HG03045 (cell line): ENCODE data around the gene PRPF40A.

Experiments
- ATAC-seq: cut with Tn5 transposase; IDR thresholded peaks from one replicate; pipeline ENCODE4 v1.9.1; 2021; ENCODE audit warnings: mild to moderate bottlenecking, moderate library complexity; ENCODE audit not compliant: unreplicated experiment

Gene PRPF40A

DNA sequence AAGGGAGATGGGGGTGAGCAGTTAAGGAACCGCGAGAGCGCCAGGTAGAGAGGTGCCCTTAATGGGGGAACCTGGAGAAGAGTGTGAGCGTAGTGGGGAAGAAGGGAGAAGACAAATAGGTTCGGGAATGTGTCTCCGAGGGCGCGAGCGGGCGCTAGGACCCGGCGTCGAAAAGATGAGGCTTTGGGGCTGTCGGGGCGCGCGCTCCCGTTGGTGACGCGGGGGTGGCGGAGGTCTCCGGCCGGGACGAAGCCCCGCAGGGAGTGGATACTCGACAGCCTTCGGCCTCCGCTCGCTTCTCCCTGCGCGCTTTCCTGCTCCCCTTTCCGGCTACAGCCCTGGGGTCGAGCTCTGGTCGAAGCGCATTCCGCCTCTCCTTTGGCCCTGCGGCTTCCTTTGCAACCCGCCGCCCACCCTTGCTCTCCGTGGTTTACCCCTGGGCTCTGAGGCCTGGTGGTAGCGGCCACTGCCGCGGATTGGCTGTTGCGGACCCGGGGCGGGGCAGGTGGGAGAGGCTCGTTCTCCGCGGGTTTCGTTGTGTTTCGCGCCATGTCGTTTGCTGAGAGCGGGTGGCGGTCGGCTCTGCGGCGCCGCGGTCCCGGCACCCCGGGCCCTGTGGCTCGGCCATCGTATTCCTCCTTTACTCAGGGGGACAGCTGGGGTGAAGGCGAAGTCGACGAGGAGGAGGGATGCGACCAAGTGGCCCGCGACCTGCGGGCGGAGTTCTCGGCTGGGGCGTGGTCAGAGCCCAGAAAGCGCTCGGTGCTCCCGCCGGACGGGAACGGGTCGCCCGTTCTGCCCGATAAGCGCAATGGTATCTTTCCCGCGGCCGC lies 1.0 kb upstream of the PRPF40A start, which contains the start of gene ARL6IP6:
TSS of gene ARL6IP6 (plus strand) at position 545 of the 833 bp plus-strand sequence. CDS start at position 550, 5 bp downstream.
- peak; percentile 72 for ATAC-seq

GRCh38 chr2:152716805-152717227 lies 445 bp downstream of the PRPF40A start:
- no peak for ATAC-seq

DNA sequence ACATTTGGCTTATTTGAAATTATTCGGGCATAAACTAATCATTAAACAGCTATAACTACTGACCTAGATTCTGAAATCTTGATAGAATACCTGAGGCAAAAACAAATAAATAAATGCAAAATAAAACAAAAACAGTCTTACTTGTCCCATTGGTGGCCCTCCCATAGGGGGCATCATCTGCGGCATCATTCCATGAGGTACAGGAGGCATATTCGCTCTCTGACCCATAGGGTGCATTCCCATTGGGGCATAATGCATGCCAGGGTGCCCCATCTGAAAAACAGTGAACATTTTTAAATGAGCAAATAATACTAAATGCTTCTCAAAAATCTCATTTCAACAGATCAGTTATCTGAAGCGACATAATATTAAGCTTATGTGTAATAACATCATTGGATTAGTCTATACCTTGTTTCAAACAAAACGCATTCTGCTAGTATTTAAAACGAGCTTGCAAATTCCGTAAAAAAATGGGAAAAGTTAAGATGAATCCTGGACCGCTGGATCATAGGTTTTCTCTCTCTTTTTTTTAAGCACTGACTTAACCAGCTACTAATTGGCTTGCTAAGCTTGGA lies 1.3 kb downstream of the PRPF40A start:
- ATAC-seq = no peak

DNA sequence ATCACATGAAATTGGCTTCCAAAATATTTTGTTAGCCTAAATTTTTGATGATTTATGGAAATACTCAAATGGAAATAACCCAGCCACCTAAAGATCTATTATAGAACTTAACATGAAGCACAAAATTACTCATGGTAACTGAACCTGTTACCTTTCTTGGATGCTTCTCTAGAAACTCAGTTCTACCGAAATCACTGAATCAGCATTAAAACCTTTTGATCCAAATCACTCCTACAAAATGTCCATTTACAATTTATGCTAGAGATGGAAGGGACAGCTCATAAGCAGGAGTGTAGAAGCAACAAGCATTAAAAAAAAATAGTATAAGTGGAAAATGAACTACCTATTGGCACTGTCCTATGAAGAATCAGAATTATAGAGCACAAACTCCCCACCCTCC lies 2.1 kb downstream of the PRPF40A start:
- ATAC-seq = no peak

DNA sequence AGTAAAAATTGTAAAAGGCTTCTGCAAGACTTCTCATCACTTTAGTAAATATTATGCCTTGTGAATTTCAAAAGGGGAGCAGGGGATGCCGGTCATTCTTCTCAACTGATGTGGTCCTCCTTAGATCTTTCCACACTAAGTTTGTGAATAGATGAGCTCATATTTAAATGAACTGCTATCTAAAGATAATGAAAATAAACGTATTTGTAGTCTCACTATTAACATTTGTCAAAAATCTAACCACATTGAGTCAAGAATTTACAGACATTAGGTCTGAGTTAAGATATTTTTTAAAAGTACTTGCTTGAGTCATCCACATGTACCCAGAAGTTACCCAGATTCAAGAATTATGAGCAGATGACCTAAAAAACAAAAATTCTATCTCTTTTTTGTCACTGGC lies 6.5 kb downstream of the PRPF40A start:
- no peak for ATAC-seq

DNA sequence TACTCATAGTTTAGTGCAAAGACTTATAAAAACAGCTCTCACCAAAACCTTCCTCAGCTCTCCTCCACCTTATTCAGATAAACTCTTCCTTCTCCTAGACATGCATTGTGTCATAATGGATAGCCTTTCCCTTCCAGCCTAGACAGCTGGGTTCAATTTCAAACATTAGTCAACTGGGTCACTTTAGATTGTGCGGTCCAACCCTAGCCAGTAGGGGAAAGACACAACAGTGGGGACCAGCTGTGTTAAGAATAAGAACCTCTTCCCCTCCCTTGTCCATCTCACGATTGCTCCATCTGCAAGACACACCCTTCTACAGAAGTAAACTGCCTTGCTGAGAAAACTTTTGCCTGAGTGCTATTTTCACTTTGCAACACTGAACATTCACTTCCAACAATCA lies 8.5 kb downstream of the PRPF40A start:
- no peak for ATAC-seq

- ATAC-seq = no peak
Measured at GRCh38 chr2:152706477-152707021, 10.7 kb downstream of the PRPF40A start.

DNA sequence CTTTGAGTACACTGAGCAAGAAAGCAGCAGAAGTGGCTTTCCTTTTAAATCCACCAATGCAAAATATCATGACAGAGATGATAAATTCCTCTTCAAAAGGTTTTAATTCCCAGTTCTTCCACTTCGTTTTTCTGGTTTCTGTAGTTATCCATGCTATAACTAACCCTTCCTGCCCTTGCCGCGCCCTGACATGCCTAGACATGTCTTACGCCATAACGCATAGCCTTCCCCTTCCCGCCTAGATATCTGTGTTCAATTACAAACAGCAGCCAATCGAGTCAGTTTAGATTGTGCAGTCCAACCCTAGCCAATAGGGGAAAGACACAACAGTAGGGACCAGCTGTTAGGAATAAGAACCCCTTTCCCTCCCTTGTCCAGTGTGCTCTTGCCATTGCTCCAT lies 16.1 kb downstream of the PRPF40A start:
- no peak for ATAC-seq

DNA sequence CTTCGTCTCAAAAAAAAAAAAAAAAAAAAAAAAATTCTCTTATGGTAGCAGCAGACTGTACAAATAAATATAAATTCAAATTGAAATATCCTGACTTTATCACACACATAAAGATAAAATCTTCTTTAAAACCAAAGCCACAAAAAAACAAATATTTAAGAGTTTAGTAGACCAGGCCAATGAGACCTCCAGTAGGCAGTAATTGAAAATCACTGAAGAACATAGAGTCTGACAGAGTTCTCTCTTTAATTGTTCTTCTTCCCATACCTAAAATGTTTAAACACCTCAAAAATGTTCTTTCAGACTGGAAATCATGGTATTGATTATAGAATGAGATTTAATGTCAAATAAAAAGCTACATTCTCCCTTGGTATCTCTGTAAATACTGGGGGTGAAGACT lies 20.8 kb downstream of the PRPF40A start:
- no peak for ATAC-seq

DNA sequence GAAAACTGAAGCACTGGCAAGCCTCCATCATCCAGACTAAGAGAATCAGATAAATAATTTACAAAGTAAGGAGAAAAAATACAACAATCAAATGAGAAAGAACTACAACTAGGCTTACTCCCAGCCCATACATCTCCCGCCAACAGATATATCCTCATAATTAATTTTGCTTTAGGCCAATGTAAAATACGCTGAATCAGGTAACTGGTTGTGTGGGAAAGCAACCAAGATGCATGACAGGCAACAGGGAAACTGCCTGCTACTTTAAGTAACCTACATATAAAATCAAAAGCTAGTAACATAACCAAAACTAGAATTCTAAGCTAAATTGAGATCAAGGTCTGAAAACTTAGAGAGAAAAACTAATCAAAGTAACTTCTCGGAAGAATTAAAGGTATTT lies 21.5 kb downstream of the PRPF40A start:
- ATAC-seq = no peak

DNA sequence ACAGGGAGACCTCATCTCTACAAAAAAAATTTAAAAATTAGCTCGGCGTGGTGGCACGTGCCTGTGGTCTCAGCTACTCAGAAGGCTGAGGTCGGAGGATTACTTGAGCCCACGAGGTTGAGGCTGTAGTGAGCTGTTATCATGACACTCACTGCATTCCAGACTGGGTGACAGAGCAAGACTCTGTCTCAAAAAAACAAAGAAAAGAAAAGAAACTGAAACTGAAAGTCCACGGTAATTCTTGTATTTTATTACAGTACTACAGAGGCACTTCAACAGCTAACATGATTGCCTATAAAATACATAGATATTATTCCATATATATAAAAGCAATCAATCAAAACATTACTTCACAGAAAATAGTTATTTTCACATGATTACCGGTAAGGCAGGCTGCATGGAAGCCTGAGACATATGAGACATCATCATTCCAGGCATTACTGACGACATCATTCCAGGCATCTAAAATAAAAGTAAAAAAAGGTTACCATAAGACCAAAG lies 23.1 kb downstream of the PRPF40A start:
- ATAC-seq = peak; percentile 50

DNA sequence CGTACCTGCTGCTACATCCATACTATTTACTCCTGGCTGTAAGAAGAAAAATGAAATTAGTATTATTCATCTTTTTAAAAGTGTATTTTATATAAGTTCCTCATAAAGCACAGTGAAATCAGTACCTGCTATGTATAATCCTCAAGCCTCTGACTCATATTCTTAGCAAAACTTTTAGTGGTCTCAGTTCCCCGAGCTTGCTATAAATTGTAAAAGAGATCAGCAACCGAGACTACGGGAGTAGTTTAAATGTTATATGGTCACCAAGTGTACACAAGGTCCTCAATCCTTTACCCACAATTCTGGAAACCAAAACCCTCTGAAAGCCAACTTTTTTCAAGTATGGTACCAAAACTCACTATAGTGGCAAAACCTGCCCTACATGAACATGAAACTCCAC lies 24.2 kb downstream of the PRPF40A start:
- ATAC-seq = peak; percentile 89

DNA sequence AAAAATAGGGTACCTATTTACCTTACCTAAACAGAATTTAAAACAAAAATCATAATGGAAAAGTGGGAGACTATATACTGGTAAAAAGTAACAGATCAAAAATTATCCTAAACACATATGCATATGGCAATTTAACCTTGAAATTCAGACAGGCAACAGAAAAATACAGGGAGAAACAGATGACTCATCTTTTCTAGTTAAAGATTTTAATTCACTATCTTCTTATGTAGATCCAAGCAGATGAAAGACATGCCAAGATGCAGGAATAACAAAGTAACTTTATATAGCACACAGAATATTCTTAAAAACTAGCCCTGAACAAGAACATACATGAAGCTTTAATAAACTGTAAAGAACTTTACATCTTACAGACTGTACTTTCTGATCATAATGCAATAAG lies 30.9 kb downstream of the PRPF40A start:
- ATAC-seq = no peak

GRCh38 chr2:152683400-152683799 lies 33.9 kb downstream of the PRPF40A start:
- ATAC-seq = no peak

DNA sequence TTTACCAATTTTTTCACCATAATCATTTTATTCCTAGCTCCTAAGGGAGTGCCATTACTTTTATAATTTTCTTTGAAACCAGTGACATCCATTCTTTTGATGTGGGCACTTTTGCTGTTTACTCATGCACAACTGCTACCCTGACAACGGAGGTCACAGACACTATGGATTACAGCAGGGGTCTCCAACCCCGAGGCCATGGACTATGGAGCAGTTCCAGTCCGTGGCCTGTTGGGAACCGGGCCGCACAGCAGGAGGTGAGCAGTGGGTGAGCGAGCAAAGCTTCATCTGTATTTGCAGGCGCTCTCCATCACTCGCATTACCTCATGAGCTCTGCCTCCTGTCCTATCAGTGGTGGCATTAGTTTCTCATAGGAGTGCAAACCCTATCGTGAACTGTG lies 34.6 kb downstream of the PRPF40A start:
- ATAC-seq = no peak

GRCh38 chr2:152678808-152679207 lies 38.5 kb downstream of the PRPF40A start:
- no peak for ATAC-seq

DNA sequence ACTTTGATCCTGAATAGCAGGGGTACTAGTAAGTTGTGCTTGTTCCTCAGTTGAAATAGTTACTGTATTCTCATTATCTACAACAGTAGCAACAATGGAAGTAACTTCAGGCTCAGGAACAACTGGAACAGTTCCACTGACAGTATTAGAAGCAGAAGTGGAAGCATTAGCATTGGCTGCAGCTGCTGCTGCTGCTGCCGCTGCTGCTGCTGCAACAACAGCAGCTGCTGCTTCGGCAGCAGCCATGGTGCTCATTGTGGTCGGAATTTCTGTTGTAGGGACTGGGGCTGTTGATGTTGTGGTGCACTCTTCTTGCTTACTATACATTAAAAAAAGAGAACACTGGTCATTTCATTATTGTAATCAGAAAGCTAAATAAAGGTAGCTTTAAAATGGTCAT lies 40.8 kb downstream of the PRPF40A start:
- ATAC-seq = no peak

- ATAC-seq = no peak
Measured at GRCh38 chr2:152674334-152674733, 42.9 kb downstream of the PRPF40A start.

DNA sequence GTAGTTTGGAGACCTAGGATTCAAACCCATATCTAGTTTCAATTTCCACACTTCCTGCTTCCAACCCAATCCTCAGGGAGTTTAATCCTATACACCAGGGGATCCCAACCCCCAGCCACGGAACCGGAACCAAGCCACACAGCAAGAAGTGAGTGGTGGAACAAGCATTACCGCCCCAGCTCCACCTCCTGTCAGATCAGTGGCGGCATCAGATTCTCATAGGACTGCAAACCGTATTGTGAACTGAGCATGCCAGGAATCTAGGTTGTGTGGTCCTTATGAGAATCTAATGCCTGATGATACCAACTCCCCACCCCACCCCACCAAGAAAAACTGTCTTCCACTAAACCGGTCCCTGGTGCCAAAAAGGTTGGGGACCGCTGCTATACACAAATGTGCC lies 52.5 kb downstream of the PRPF40A start:
- no peak for ATAC-seq

DNA sequence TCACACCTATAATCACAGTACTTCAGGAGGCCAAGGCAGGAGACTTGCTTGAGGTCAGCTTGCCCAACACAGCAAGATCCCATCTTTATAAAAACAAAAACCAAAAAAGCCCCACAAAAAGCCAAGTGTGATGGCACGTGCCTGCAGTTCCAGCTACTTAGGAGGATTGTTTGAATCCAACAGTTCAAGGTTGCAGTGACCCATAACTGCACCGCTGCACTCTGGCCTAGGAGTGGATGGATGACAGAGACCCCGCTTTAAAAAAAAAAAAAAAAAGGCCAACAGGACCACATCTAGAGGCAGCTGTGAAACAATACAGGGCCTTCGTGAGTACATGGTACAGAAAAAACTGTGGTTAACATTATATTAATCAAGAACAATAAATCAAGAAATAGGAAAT lies 56.2 kb downstream of the PRPF40A start:
- ATAC-seq = no peak

DNA sequence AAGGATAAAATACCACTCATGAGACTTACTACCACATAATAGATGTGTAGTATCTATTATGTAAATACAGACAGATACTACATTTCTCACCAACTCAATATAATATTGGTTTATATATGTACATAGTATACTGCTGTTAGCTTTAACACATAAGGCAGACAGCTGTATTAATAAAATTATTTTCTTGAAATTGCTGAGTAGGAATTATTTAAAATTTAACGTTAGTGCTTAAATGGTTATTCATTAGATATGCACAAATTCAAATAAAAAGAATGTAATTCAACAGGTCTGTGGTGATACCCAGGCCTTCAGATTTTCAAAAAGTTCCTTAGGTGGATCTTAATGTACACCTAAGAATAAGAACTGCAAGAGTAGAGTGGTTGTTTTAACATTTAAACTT lies 59.0 kb downstream of the PRPF40A start:
- no peak for ATAC-seq

- peak; percentile 51 for ATAC-seq
Measured at GRCh38 chr2:152657043-152657442, 60.2 kb downstream of the PRPF40A start.
